Measurements from ENCODE around the gene FNDC3B.

- TF ChIP-seq RAD21 (IDR thresholded peaks at IDR 0.05; ENCODE audit: low read depth) (peak; percentile 36), MAX (IDR thresholded peaks at IDR 0.05) (peak; percentile 98), TCF12 (IDR thresholded peaks at IDR 0.05; ENCODE audit: low read depth) (peak; percentile 51; the same call in 1 of the 2 replicates), EP300 (IDR thresholded peaks at IDR 0.05; ENCODE audit: borderline replicate concordance) (peak; percentile 71; the same call in 1 of the 2 replicates), YY1 (IDR thresholded peaks at IDR 0.05; ENCODE audit: low read depth) (peak; percentile 44; the same call in 1 of the 2 replicates), CREB1 (IDR thresholded peaks at IDR 0.05; ENCODE audit: low read depth) (no peak), ZBTB7A (IDR thresholded peaks at IDR 0.05; ENCODE audit: low read depth) (0 out of 2 replicates have a peak, but pooled peaks have one; percentile 52), CEBPB (IDR thresholded peaks at IDR 0.05) (no peak), USF1 (IDR thresholded peaks at IDR 0.05) (peak; percentile 38; the same call in 1 of the 2 replicates), TEAD4 (IDR thresholded peaks at IDR 0.05) (peak; percentile 70)
These were observed 114.0 kb downstream of the FNDC3B start for GRCh38 chr3:172153335-172153861.

Measured in Ishikawa (cell line).